NCI-H146 treated with DMSO at 0.1 percent for 48 hours (cell line): ENCODE measurements around the gene PAPLN.

ENCODE experiments used
- DNase-seq: peaks from one replicate; lab custom pipeline; 2025; ENCODE audit not compliant: unreplicated experiment; lab: John Stamatoyannopoulos, UW

PAPLN gene

GRCh38 chr14:73245480-73246325, 8.4 kb downstream of the PAPLN start:
- DNase-seq: no peak

GRCh38 chr14:73246387-73247150, 9.3 kb downstream of the PAPLN start:
- no peak for DNase-seq

GRCh38 chr14:73248108-73248868, 11.0 kb downstream of the PAPLN start:
- no peak for DNase-seq

- DNase-seq: no peak
These were observed 11.8 kb downstream of the PAPLN start for GRCh38 chr14:73249108-73249507.

- no peak for DNase-seq
These were observed 12.4 kb downstream of the PAPLN start for GRCh38 chr14:73249564-73250316.

GRCh38 chr14:73250317-73250713, 13.0 kb downstream of the PAPLN start:
- no peak for DNase-seq

- no peak for DNase-seq
These were observed 13.6 kb downstream of the PAPLN start for GRCh38 chr14:73250781-73251500.

- no peak for DNase-seq
These were observed 14.4 kb downstream of the PAPLN start for GRCh38 chr14:73251516-73252215.

- DNase-seq: no peak
These were observed 15.4 kb downstream of the PAPLN start for GRCh38 chr14:73252491-73253322.

GRCh38 chr14:73253323-73253610, 16.0 kb downstream of the PAPLN start:
- no peak for DNase-seq

GRCh38 chr14:73253721-73254120, 16.4 kb downstream of the PAPLN start:
- no peak for DNase-seq

GRCh38 chr14:73254247-73255004, 17.1 kb downstream of the PAPLN start:
- no peak for DNase-seq

- no peak for DNase-seq
These were observed 17.7 kb downstream of the PAPLN start for GRCh38 chr14:73255005-73255400.

GRCh38 chr14:73255693-73256225, 18.5 kb downstream of the PAPLN start:
- no peak for DNase-seq

- no peak for DNase-seq
These were observed 20.8 kb downstream of the PAPLN start for GRCh38 chr14:73258076-73258475.

- DNase-seq: no peak
These were observed 21.7 kb downstream of the PAPLN start for GRCh38 chr14:73258845-73259611.

- no peak for DNase-seq
These were observed 22.5 kb downstream of the PAPLN start for GRCh38 chr14:73259837-73260236.
